H1 (cell line): Measurements from ENCODE around the gene MDH1B. TPM values are rescaled to one million over a fixed set of nuclear protein-coding genes. Genes with fewer than 3 reads are reported as not detected.
A peak's percentile ranks its signal among the peaks of the same experiment; 100 is the strongest.
"Not testable (repeated sequence)": the region's sequence is repeated elsewhere in the genome, so short reads cannot be mapped to it uniquely, and the experiment has no call there.

Experiments
- CTCF ChIA-PET: fragments of 300-600 bp; sonication (Branson Sonifier 250); formaldehyde crosslinking; loops from one replicate; lab custom pipeline; 2021; ENCODE audit not compliant: partially characterized antibody; lab: Charles Lee
- POLR2A ChIA-PET: fragments of 300-600 bp; sonication (Branson Sonifier 250); formaldehyde crosslinking; loops from one replicate; lab custom pipeline; 2021; ENCODE audit warnings: inconsistent platforms; ENCODE audit not compliant: partially characterized antibody; lab: Charles Lee
- DNase-seq, 2 experiments: peaks; one replicate each; pipeline versions ENCODE4 v3.0.0 to v3.0.0-alpha.2; 2010 to 2022; ENCODE audit warnings: low spot score in 2 of 2, low read depth in 1 of 2, mixed read lengths in 1 of 2
- FAIRE-seq: peaks from 2 replicates; lab custom pipeline; 2011; peaks lifted over from hg19 to GRCh38; lab: Jason Lieb, UNC
- H2AFZ ChIP-seq: 2 replicates; pipeline ENCODE4 v1.8.1; 2012; ENCODE audit warnings: low read length, inconsistent platforms
- H2AK5ac ChIP-seq: 2 replicates; pipeline ENCODE4 v1.6.1; 2013; ENCODE audit warnings: low read depth, low read length
- H2BK120ac ChIP-seq: replicated peaks from 2 replicates; pipeline ENCODE3; 2013; ENCODE audit warnings: low read depth, low read length, inconsistent platforms
- H2BK12ac ChIP-seq: 2 replicates; pipeline ENCODE4 v1.6.1; 2013; ENCODE audit warnings: low read depth, low read length
- H2BK15ac ChIP-seq: 2 replicates; pipeline ENCODE4 v1.6.1; 2013; ENCODE audit warnings: low read length
- H2BK20ac ChIP-seq: 2 replicates; pipeline ENCODE4 v1.6.1; 2013; ENCODE audit warnings: low read length
- H2BK5ac ChIP-seq: 2 replicates; pipeline ENCODE4 v1.6.1; 2013; ENCODE audit warnings: low read depth, low read length
- H3K14ac ChIP-seq: 2 replicates; pipeline ENCODE4 v1.6.1; 2013; ENCODE audit warnings: inconsistent platforms; ENCODE audit not compliant: insufficient read length
- H3K18ac ChIP-seq: 2 replicates; pipeline ENCODE4 v1.6.1; 2013; ENCODE audit warnings: low read length; ENCODE audit errors: extremely low read depth
- H3K23ac ChIP-seq: 2 replicates; pipeline ENCODE4 v1.6.1; 2013; ENCODE audit warnings: inconsistent platforms; ENCODE audit not compliant: insufficient read length
- H3K23me2 ChIP-seq: 2 replicates; pipeline ENCODE4 v1.6.1; 2013; ENCODE audit warnings: low read depth, low read length
- H3K27ac ChIP-seq: 2 replicates; pipeline ENCODE4 v1.6.1; 2011; ENCODE audit warnings: low read depth, low read length, inconsistent platforms
- H3K27me3 ChIP-seq, 4 experiments: replicated peaks in 1 of 4; 1 replicate in 1 of 4; 2 replicates in 3 of 4; pipeline versions ENCODE4 v1.6.1 to v1.8.1; 2011 to 2013; ENCODE audit warnings: low read length in 3 of 4, mild to moderate bottlenecking in 3 of 4, inconsistent platforms in 2 of 4, mixed read lengths in 2 of 4, moderate library complexity in 1 of 4; ENCODE audit not compliant: control insufficient read depth in 3 of 4, insufficient read depth in 3 of 4; ENCODE audit errors: extremely low read depth in 1 of 4
- H3K36me3 ChIP-seq, 4 experiments: 2 replicates each; pipeline versions ENCODE4 v1.6.1 to v1.8.1; 2011 to 2013; ENCODE audit warnings: mild to moderate bottlenecking in 4 of 4, low read length in 3 of 4, moderate library complexity in 2 of 4, control low read depth in 1 of 4, inconsistent platforms in 1 of 4; ENCODE audit not compliant: insufficient read depth in 4 of 4, control insufficient read depth in 2 of 4
- H3K4ac ChIP-seq: replicated peaks from 2 replicates; pipeline ENCODE3; 2013; ENCODE audit warnings: low read length, low read depth, mixed read lengths, inconsistent platforms; ENCODE audit not compliant: insufficient read length
- H3K4me1 ChIP-seq, 4 experiments: replicated peaks in 1 of 4; 1 replicate in 1 of 4; 2 replicates in 3 of 4; pipeline versions ENCODE4 v1.6.1 to v1.8.1; 2011 to 2013; ENCODE audit warnings: low read length in 3 of 4, inconsistent platforms in 2 of 4, mixed read lengths in 1 of 4; ENCODE audit not compliant: insufficient read depth in 4 of 4, control insufficient read depth in 3 of 4
- H3K4me2 ChIP-seq, 2 experiments: 2 replicates each; pipeline versions ENCODE4 v1.6.1 to v1.8.1; 2011 to 2013; ENCODE audit warnings: low read depth in 2 of 2, low read length in 2 of 2, control low read depth in 1 of 2, inconsistent platforms in 1 of 2, mild to moderate bottlenecking in 1 of 2; ENCODE audit not compliant: insufficient read depth in 1 of 2
- H3K4me3 ChIP-seq, 4 experiments: fragments of 200-600, 300-600 bp in 1 of 4; sonication (generic), shearing (Covaris generic), sonication (Bioruptor Twin) in 1 of 4; 2 replicates each; pipeline versions ENCODE4 v1.5.1 to v1.8.1; 2011 to 2016; ENCODE audit warnings: low read length in 4 of 4, low read depth in 3 of 4, control low read depth in 2 of 4, inconsistent platforms in 2 of 4, mild to moderate bottlenecking in 2 of 4, mixed read lengths in 1 of 4, moderate library complexity in 1 of 4; ENCODE audit not compliant: insufficient read depth in 2 of 4; ENCODE audit errors: extremely low read depth in 1 of 4
- H3K56ac ChIP-seq: replicated peaks from 2 replicates; pipeline ENCODE3; 2013; ENCODE audit warnings: low read depth, mild to moderate bottlenecking, mixed read lengths, low read length, inconsistent platforms; ENCODE audit not compliant: insufficient read length
- H3K79me1 ChIP-seq: 2 replicates; pipeline ENCODE4 v1.6.1; 2013; ENCODE audit warnings: low read depth, low read length, control low read depth
- H3K79me2 ChIP-seq, 2 experiments: 2 replicates each; pipeline versions ENCODE4 v1.6.1 to v1.8.1; 2012 to 2013; ENCODE audit warnings: low read length in 2 of 2, mild to moderate bottlenecking in 2 of 2, inconsistent platforms in 1 of 2; ENCODE audit not compliant: insufficient read depth in 2 of 2, control insufficient read depth in 1 of 2
- H3K9ac ChIP-seq, 4 experiments: replicated peaks in 1 of 4; 1 replicate in 1 of 4; 2 replicates in 3 of 4; pipeline versions ENCODE4 v1.6.1 to v1.8.1; 2011 to 2013; ENCODE audit warnings: low read depth in 3 of 4, low read length in 3 of 4, control low read depth in 2 of 4, mild to moderate bottlenecking in 2 of 4, moderate library complexity in 2 of 4, inconsistent platforms in 1 of 4; ENCODE audit errors: extremely low read depth in 1 of 4
- H3K9me3 ChIP-seq, 2 experiments: 2 replicates each; pipeline versions ENCODE4 v1.6.1 to v1.8.1; 2012 to 2013; ENCODE audit warnings: mild to moderate bottlenecking in 2 of 2, moderate library complexity in 2 of 2, control low read depth in 1 of 2, inconsistent platforms in 1 of 2, low read depth in 1 of 2, low read length in 1 of 2, mixed read lengths in 1 of 2; ENCODE audit not compliant: insufficient read depth in 2 of 2
- H4K20me1 ChIP-seq, 2 experiments: replicated peaks in 1 of 2; 2 replicates each; pipeline versions ENCODE3 to v1.8.1; 2011 to 2013; ENCODE audit warnings: inconsistent platforms in 2 of 2, low read length in 2 of 2, mild to moderate bottlenecking in 1 of 2; ENCODE audit not compliant: insufficient read depth in 2 of 2, control insufficient read depth in 1 of 2
- H4K5ac ChIP-seq: 2 replicates; pipeline ENCODE4 v1.6.1; 2013; ENCODE audit warnings: low read length, low read depth, mixed read lengths, inconsistent platforms; ENCODE audit not compliant: insufficient read length
- H4K8ac ChIP-seq: 2 replicates; pipeline ENCODE4 v1.8.0; 2013; ENCODE audit warnings: mild to moderate bottlenecking, moderate library complexity, low read length, inconsistent platforms; ENCODE audit not compliant: insufficient read depth; ENCODE audit errors: extremely low read depth
- H4K91ac ChIP-seq: replicated peaks from 2 replicates; pipeline ENCODE3; 2013; ENCODE audit warnings: low read length, mixed read lengths, inconsistent platforms; ENCODE audit not compliant: insufficient read length
- POLR2AphosphoS5 ChIP-seq: IDR thresholded peaks from 2 replicates; pipeline ENCODE4 v1.6.1; 2011; ENCODE audit warnings: low read depth, low read length
- TCF12 ChIP-seq: IDR thresholded peaks from 2 replicates; pipeline ENCODE4 v1.6.1; 2011; ENCODE audit warnings: low read depth, mild to moderate bottlenecking, low read length
- WGBS, 2 experiments: shearing (Covaris generic) in 1 of 2; methylation state at CpG; one replicate each; pipeline versions ENCODE4 v1.1.6 to v1.1.7; 2013 to 2015; ENCODE audit warnings: low lambda C conversion rate in 2 of 2, mixed read lengths in 2 of 2, inconsistent platforms in 1 of 2, low coverage in 1 of 2, missing lambda C conversion rate in 1 of 2; ENCODE audit not compliant: insufficient replicate concordance in 2 of 2, insufficient coverage in 1 of 2, insufficient read length in 1 of 2; ENCODE audit errors: extremely low coverage in 1 of 2, missing lambda C conversion rate in 1 of 2; 5-methylcytosine and 5-hydroxymethylcytosine counted together
- polyA plus RNA-seq, 7 experiments: library from polyadenylated mRNA; depleted of rRNA in 3 of 7; stranded (reverse) in 5 of 7; unstranded in 2 of 7; fragments of >200 nt in 5 of 7; fragments of 200-250 nt in 2 of 7; gene quantifications; 1 replicate in 5 of 7; 2 replicates in 1 of 7; 4 replicates in 1 of 7; pipeline versions ENCODE4 v1.2.1 to v1.2.3, GENCODE V29; 2011 to 2013; ENCODE audit warnings: missing spikeins in 2 of 7, mixed read lengths in 2 of 7
- total RNA-seq: library from RNA; stranded (reverse); fragmentation: NEBNext Ultra II Directional; extraction: Animal tissue kit (Norgen Biotek cat#: 25700); gene quantifications from 2 replicates; pipeline ENCODE4 v1.2.1, GENCODE V29; 2021

Gene MDH1B
- total and polyA plus RNA-seq, 2 of the 8 experiments (the other 6 are each of a cell fraction or from before 2014, with no cell fraction given), result 1.5 to 2.1 TPM

DNA sequence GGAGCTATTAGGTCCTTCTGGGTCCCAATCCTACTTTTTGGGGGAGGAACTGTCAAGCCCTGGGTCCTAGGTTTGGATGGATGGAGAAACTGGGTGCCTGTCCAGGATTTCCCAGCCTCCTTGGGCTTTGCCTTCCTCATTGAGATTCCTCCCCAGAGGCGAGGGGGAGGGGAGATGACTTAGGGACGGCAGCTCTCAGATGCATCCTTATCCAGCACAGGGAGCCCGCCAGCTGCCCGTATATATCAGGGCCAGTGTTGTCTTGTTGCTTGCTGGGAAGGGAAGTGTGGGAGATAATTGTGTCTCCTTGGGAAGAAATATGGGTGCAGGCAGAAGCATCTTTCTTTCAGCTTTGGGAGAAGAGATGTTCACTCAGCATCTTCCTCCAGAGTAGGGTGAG is 49.9 kb downstream of the MDH1B start:
- H2BK20ac ChIP-seq, H2BK120ac ChIP-seq, H2AFZ ChIP-seq, H3K23me2 ChIP-seq, H3K36me3 ChIP-seq, H4K5ac ChIP-seq, H3K79me1 ChIP-seq, H2BK15ac ChIP-seq, H2BK12ac ChIP-seq, H4K20me1 ChIP-seq, H3K27ac ChIP-seq, H3K56ac ChIP-seq, H3K14ac ChIP-seq, H3K4me3 ChIP-seq, POLR2A ChIA-PET, H2BK5ac ChIP-seq, H3K9ac ChIP-seq, H2AK5ac ChIP-seq, H3K4me2 ChIP-seq, H3K4ac ChIP-seq, H3K27me3 ChIP-seq, H4K91ac ChIP-seq, H3K4me1 ChIP-seq, H4K8ac ChIP-seq, H3K9me3 ChIP-seq, H3K18ac ChIP-seq, DNase-seq, FAIRE-seq, H3K23ac ChIP-seq, H3K79me2 ChIP-seq: not testable (repeated sequence)
- CTCF ChIA-PET, result interaction anchor here (0.7 to 1.4 kb wide), 2 partner anchors 88 to 223 kb away, joined by 3 read pairs; no protein-coding TSS in a partner anchor
- WGBS, 2 experiments, result 81% methylated on average over 4 of the region's 4 CpGs; no CpG with 5 or more reads in 1 of the 2 experiments
- peak; percentile 47; the same call in 1 of the 2 replicates for TF ChIP-seq POLR2AphosphoS5
- peak; percentile 79; the same call in 1 of the 2 replicates for TF ChIP-seq TCF12
